Activated naive CD4-positive, alpha-beta T cell treated with anti-CD3 and anti-CD28 coated beads for 36 hours (primary cell): ENCODE results near the gene LRRFIP1. TPM values are rescaled to one million over a fixed set of nuclear protein-coding genes. Genes with fewer than 3 reads are reported as not detected.
A peak's percentile ranks its signal among the peaks of the same experiment; 100 is the strongest.
"Not testable (repeated sequence)": the region's sequence is repeated elsewhere in the genome, so short reads cannot be mapped to it uniquely, and the experiment has no call there.

Experiments used
- CTCF ChIA-PET: fragments of 350-600 bp; sonication (Branson Sonifier 250); formaldehyde crosslinking; loops from one replicate; lab custom pipeline; 2021; ENCODE audit warnings: antibody characterized with exemption; lab: Charles Lee
- DNase-seq: peaks from one replicate; pipeline ENCODE4 v3.0.0-alpha.2; 2020
- H3K27ac Mint-ChIP-seq: one replicate; pipeline ENCODE4 v1.8.0; 2021; ENCODE audit warnings: mild to moderate bottlenecking, mixed read lengths
- H3K27me3 Mint-ChIP-seq: one replicate; pipeline ENCODE4 v1.8.0; 2021; ENCODE audit warnings: low read depth, mixed read lengths
- H3K36me3 Mint-ChIP-seq: one replicate; pipeline ENCODE4 v1.8.0; 2021; ENCODE audit warnings: low read depth, mixed read lengths
- H3K4me1 Mint-ChIP-seq: one replicate; pipeline ENCODE4 v1.8.0; 2021; ENCODE audit warnings: low read depth, mixed read lengths
- H3K4me3 Mint-ChIP-seq: one replicate; pipeline ENCODE4 v1.8.0; 2021; ENCODE audit warnings: mild to moderate bottlenecking, moderate library complexity, mixed read lengths
- H3K9me3 Mint-ChIP-seq: one replicate; pipeline ENCODE4 v1.8.0; 2021; ENCODE audit warnings: mixed read lengths
- intact Hi-C: fragments of 100-400 bp; cut with micrococcal nuclease; formaldehyde crosslinking; loops from one replicate; pipeline ENCODE4 v1.15.1; 2023
- total RNA-seq, 2 experiments: library from RNA; stranded (reverse); gene quantifications; one replicate each; pipeline ENCODE4 v1.2.3, GENCODE V29; 2021

Gene LRRFIP1
- total RNA-seq, 2 experiments from 2014 or later: 154 to 155 TPM

DNA sequence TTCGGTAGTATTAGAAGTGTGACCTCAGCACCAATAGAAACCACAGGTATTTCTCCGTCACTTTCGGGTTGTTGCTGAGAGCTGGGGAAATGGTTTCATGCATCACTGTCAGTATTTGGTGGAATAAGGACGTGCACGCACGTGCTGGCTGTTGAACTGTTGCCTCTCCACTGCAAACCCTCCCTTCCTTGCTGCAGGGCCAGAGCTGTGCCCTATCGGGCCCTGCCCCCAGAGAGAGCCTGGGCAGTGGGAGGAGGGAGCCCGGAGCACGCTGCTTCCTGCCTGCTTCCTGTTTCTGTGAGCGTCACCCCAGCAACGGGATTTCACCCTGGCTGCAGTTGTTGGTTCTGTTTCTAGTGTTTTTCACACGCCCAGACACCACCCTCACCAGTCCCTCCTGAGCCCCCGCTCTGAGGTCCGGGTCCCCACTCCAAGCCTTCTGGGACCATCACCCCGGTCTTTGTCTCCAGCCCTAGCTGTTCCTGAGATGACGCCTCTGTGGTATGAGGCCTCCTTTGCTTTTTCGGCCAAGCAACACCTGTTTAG is 47.4 kb downstream of the LRRFIP1 start:
- Mint-ChIP-seq H3K4me3 (peak overlapping the region; percentile 77), H3K9me3 (no peaks in the 10 kb centered on the region), H3K27me3 (no peaks in the 10 kb centered on the region), H3K27ac (peak overlapping the region; percentile 80), H3K4me1 (peaks cover 45% of the 10 kb centered on the region), H3K36me3 (no peaks in the 10 kb centered on the region)
- peak; percentile 85 for DNase-seq
- intact Hi-C loops: loop anchor here (5.0 kb wide), 3 partner anchors 142 to 612 kb away; partner anchors contain the start of genes PER2 and UBE2F
- CTCF ChIA-PET: interaction anchor here (1.0 to 9.2 kb wide), 8 partner anchors 7 to 293 kb away, joined by 3 to 146 read pairs (median 7); no protein-coding TSS in a partner anchor

DNA sequence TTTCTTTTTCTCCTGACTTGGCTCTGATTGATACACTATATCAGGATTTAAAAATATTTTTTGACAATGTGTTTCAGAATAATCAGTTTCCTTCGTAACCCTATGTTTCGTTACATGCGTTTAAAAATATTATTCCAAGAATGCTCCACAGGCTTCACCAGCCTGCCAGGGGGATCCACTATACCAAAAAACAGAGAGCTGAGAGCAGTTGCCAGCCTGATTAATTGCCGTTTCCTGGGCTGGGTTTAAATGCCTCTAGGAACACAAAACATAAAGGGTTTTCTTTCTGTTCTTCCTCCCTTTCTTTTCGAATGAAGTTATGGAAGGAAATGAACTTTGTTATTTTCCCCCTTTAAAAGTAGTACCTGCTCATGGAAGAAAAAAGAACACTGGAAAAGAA is 47.9 kb downstream of the LRRFIP1 start:
- H3K9me3 Mint-ChIP-seq: no peaks in the 10 kb centered on the region
- peaks cover 45% of the 10 kb centered on the region for H3K4me1 Mint-ChIP-seq
- DNase-seq: no peak
- no peaks in the 10 kb centered on the region for H3K36me3 Mint-ChIP-seq
- intact Hi-C loops: no loop called here
- H3K4me3 Mint-ChIP-seq: peak overlapping the region; percentile 77
- H3K27me3 Mint-ChIP-seq: no peaks in the 10 kb centered on the region
- CTCF ChIA-PET: interaction anchor here (1.0 to 9.2 kb wide), 5 partner anchors 17 to 162 kb away, joined by 3 to 146 read pairs (median 3); no protein-coding TSS in a partner anchor
- H3K27ac Mint-ChIP-seq: peak overlapping the region; percentile 80

DNA sequence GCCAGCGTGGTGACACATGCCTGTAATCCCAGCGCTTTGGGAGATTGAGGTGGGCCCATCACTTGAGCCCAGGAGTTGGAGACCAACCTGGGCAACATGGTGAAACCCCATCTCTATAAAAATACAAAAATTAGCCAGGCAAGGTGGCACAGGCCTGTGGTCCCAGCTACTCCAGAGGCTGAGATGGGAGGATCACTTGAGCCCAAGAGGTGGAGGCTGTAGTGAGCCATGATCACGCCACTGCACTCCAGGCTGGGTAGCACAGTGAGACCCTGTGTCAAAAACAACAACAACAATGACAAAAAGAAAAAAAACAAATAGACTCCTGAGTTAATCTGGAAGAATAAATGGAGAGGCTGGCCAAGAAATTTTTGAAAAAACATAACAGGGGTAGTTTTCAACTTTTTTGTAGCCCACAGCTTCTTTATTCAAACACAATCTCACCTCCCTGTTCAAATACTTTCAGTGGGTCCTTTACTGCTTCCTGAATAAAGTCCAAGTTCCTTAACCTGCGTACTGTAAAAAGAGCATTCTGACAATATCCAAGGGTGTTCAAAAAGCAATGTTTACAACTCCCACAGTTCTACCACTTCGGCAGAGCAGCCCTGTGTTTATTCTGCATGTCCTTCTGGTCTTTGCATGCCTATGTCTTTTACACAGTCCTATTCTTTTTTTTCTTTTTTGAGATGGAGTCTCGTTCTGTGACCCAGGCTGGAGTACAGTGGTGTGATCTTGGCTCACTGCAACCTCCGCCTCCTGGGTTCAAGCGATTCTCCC is 53.5 kb downstream of the LRRFIP1 start:
- H3K4me3 Mint-ChIP-seq: no peak overlapping the region

DNA sequence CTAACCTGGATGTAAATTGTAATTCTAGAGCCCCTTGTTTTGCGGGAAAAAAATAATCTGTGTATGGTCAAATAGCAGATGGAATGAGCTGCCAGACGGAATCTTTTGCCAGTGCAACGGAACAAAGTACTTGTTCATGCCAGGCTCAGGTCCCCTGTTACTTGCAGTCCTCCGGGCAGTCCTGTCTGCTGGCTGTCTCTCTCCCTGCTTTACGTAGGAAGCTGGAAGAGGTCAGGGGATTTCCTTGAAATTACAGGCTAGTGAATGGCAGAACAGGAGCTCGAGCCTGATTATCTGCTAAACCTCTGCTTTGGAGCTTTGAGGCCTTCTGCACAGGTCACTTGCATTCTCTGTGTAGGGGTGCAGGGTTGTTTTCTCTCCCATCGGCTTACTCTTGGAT is 54.8 kb downstream of the LRRFIP1 start:
- CTCF ChIA-PET: interaction anchor here (1.2 to 2.7 kb wide), 3 partner anchors 8 to 63 kb away, joined by 4 to 9 read pairs (median 5); no protein-coding TSS in a partner anchor
- H3K4me3 Mint-ChIP-seq: no peak overlapping the region
- H3K9me3 Mint-ChIP-seq: no peaks in the 10 kb centered on the region
- intact Hi-C loops: no loop called here
- peaks cover 12% of the 10 kb centered on the region for H3K4me1 Mint-ChIP-seq
- H3K27ac Mint-ChIP-seq: no peak overlapping the region
- H3K27me3 Mint-ChIP-seq: no peaks in the 10 kb centered on the region
- no peak for DNase-seq
- no peaks in the 10 kb centered on the region for H3K36me3 Mint-ChIP-seq

More for the DNA sequence above, 53.5 kb downstream of the LRRFIP1 start:
- DNase-seq: no peak
- no peaks in the 10 kb centered on the region for H3K9me3 Mint-ChIP-seq
- no peaks in the 10 kb centered on the region for H3K36me3 Mint-ChIP-seq
- intact Hi-C loops: no loop called here
- H3K27ac Mint-ChIP-seq: no peak overlapping the region
- no peaks in the 10 kb centered on the region for H3K27me3 Mint-ChIP-seq
- CTCF ChIA-PET: interaction anchor here (2.0 to 2.7 kb wide), 2 partner anchors 8 to 64 kb away, joined by 5 to 9 read pairs; no protein-coding TSS in a partner anchor
- peaks cover 14% of the 10 kb centered on the region for H3K4me1 Mint-ChIP-seq

DNA sequence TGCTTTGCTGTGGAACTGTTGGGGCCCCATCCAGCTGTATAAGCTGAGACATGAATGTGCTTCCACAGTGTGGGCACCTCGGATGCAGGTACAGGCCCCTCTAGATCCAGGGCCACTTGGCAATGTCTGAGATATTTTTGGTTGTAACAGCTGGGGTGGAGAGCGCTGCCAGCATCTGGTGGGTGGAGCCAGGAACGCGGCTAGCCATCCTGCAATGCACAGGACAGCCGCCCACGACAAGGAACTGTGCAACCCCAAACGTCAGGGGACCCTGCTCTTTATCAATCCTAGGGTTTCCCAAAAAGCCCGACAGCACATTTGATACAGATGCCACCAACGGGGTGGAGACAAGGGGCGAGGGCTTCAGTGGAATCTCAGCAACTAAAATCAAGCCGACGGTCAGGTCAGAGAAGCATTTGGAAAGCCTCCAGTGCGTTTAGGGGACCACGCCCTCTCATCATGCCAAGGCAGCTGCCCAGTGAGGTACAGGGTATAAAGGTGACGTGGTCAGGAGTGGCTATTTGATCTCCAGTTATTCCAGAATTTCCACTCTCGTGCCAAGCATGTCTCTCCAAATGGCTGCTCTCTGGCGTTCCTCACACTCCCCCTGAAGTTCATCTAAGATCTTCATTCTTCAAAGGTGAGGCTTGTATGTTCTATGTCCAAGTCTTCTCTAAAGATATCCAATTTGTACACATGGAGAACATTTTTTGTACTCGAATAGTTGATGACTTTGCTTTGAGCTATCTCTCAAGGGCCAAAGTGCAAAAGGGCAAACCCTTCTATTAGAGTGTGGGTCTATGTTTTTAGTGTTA is 55.7 kb downstream of the LRRFIP1 start:
- CTCF ChIA-PET: interaction anchor here (1.2 to 2.7 kb wide), 3 partner anchors 9 to 62 kb away, joined by 4 to 9 read pairs (median 5); no protein-coding TSS in a partner anchor
- Mint-ChIP-seq H3K4me3 (no peak overlapping the region), H3K4me1 (peaks cover 18% of the 10 kb centered on the region), H3K27ac (no peak overlapping the region), H3K27me3 (no peaks in the 10 kb centered on the region), H3K36me3 (no peaks in the 10 kb centered on the region), H3K9me3 (no peaks in the 10 kb centered on the region)
- intact Hi-C loops: no loop called here
- no peak for DNase-seq

DNA sequence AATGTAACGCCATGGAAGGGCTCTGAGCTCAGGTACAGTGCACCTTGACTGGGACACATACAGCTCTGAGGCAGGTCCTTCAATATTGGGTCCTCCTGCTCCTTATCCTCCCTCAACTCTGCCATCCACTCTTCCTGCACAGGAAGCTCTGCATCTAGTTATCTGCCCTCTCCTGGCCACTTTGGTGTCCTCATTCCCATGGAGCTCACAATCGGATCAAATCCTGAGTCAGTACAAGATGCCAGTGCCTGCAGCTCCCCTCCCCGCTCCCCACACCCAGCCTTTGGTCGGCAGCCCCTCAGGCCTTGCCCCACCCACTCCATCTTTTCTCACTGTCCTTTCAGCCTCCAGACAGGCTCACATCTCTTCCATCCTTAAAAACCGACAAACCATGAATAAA is 58.0 kb downstream of the LRRFIP1 start:
- Mint-ChIP-seq H3K9me3 (no peaks in the 10 kb centered on the region), H3K27me3 (no peaks in the 10 kb centered on the region), H3K4me3 (no peak overlapping the region), H3K36me3 (no peaks in the 10 kb centered on the region), H3K27ac (no peak overlapping the region), H3K4me1 (peaks cover 39% of the 10 kb centered on the region)
- CTCF ChIA-PET: no interaction called here
- intact Hi-C loops: no loop called here
- no peak for DNase-seq

DNA sequence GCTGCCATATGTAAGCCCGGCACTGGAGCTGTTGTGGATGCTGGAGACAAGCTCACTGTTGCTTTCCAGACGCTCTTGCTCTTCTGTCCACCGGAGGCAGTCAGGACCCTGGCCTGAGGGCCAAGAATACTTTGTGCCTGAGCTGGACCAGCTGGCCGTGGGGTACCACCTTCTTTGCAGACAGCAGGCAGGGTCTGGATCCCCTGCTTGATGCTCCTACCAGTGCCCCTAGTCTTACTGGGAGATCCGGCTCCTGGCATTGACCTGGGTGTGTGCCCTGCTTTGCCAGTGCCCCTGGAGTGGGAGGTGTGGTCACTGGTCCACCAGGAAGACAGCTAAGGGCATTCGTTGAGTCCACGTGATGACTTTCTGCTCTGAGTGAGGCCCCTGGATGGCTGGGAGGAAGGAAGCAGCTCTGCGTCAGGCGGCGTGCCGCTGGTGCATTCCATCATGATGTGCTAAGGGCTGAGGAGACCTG is 59.3 kb downstream of the LRRFIP1 start:
- Mint-ChIP-seq H3K27ac (peak overlapping the region; percentile 63), H3K4me3 (no peak overlapping the region), H3K4me1 (peaks cover 44% of the 10 kb centered on the region), H3K27me3 (no peaks in the 10 kb centered on the region), H3K9me3 (no peaks in the 10 kb centered on the region), H3K36me3 (no peaks in the 10 kb centered on the region)
- no peak for DNase-seq
- intact Hi-C loops: loop anchor here (1.0 kb wide), 2 partner anchors 83 to 129 kb away; no protein-coding TSS in a partner anchor
- CTCF ChIA-PET: interaction anchor here (1.1 to 13.1 kb wide), 3 partner anchors 11 to 58 kb away, joined by 3 to 142 read pairs (median 3); no protein-coding TSS in a partner anchor

DNA sequence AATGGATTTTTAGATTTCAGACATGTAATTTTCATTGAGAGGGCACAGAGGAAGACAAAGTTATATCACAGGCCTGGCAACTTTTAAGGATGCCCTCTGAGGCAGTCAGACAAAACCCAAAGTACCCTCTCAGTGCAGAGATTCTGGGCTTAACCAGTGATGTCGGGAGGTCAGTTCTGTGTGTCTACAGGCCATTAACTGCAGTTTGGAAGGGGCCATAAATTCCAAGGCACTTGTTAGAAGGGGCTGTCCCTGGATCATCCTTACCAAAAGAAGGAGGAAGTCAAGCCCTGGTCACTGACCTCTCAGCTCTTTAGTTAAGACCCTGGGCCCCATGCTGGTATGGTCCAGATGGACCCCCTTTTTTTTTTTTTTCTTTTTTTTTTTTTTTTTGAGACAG is 60.7 kb downstream of the LRRFIP1 start:
- Mint-ChIP-seq H3K9me3 (no peaks in the 10 kb centered on the region), H3K36me3 (no peaks in the 10 kb centered on the region), H3K27ac (peak overlapping the region; percentile 61), H3K4me1 (peaks cover 44% of the 10 kb centered on the region), H3K27me3 (no peaks in the 10 kb centered on the region), H3K4me3 (no peak overlapping the region)
- no peak for DNase-seq
- CTCF ChIA-PET: interaction anchor here (0.6 to 13.1 kb wide), 3 partner anchors 13 to 302 kb away, joined by 4 to 142 read pairs (median 5); no protein-coding TSS in a partner anchor
- intact Hi-C loops: no loop called here

DNA sequence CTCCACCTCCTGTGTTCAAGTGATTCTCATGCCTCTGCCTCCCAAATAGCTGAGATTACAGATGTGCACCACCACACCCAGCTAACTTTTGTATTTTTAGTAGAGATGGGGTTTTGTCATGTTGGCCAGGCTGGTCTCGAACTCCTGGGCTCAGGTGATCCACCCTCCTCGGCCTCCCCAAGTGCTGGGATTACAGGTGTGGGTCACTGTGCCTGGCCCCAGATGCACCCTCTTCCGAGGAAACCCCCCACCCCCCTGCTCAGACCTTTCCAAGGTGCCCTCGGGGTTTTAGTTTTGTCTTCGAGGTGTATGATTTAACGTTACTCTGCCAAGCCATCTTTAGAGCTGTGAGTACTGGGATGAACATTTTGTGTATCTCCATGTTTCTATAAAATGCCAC is 61.2 kb downstream of the LRRFIP1 start:
- DNase-seq, H3K27me3 Mint-ChIP-seq, H3K36me3 Mint-ChIP-seq, intact Hi-C loops, H3K4me3 Mint-ChIP-seq, H3K9me3 Mint-ChIP-seq: not testable (repeated sequence)
- CTCF ChIA-PET: interaction anchor here (0.7 to 13.1 kb wide), 2 partner anchors 13 to 301 kb away, joined by 5 to 142 read pairs; no protein-coding TSS in a partner anchor
- Mint-ChIP-seq H3K27ac (peak overlapping the region; percentile 50), H3K4me1 (peaks cover 49% of the 10 kb centered on the region)

DNA sequence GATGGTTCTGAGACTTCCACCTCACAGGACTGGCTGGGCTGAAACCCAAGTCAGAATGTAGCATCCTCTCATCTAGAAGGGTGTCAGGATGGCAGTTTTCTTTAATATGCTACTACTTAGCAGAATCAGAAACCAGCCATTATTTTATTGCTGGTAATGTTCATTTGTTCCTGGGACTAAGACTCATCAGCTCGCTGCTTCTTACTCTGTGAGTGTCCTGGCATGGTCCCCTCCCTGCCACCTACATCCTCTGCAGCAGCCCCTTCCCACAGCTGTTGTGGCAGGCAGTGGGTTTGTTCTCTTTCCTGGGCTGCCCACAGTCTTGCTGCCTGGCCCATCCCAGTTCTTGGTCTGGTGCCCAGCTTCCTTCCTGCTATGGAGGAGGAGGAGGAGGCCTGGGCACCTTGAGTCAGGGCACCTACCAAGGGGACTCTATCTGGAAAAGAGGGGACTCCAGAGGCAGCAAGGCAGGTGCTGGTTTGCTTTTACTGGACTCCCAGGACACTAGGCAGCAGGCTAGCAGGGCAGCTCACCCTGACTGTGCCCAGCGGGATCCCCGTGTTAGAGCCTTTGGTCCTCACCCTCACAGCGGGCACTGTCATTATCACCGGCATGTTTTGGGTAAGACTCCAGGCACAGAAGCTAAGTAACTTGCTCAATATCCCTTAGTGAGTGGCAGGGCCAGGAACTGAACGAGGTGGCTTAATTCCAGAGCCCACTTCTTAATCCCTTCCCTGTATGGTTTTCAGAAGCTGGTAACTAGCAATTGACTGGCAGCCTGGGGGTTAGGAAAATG is 62.1 kb downstream of the LRRFIP1 start:
- DNase-seq: no peak
- Mint-ChIP-seq H3K27me3 (no peaks in the 10 kb centered on the region), H3K4me1 (peaks cover 58% of the 10 kb centered on the region), H3K27ac (peak overlapping the region; percentile 21), H3K4me3 (no peak overlapping the region), H3K36me3 (peaks cover 4% of the 10 kb centered on the region), H3K9me3 (no peaks in the 10 kb centered on the region)
- intact Hi-C loops: loop anchor here (5.0 to 10.0 kb wide), 2 partner anchors 278 to 1145 kb away; partner anchors contain the start of gene UBE2F
- CTCF ChIA-PET: interaction anchor here (13.1 kb wide), 1 partner anchor 14 kb away, joined by 142 read pairs; no protein-coding TSS in a partner anchor
